Skeletal muscle tissue (tissue), 4 donors: Measurements from ENCODE around the gene DNAJC18. TPM values are rescaled to one million over a fixed set of nuclear protein-coding genes. Genes with fewer than 3 reads are reported as not detected.

Experiments
- H3K27ac ChIP-seq: one replicate; pipeline ENCODE4 v1.7.0; 2013; ENCODE audit warnings: mild to moderate bottlenecking, low read depth, low read length, inconsistent platforms
- H3K27me3 ChIP-seq, 3 donors: one replicate each; pipeline ENCODE4 v1.7.0; 2013; ENCODE audit warnings: low read length in 3 of 3; ENCODE audit not compliant: control insufficient read depth in 3 of 3, insufficient read depth in 3 of 3
- H3K36me3 ChIP-seq, 3 donors: one replicate each; pipeline ENCODE4 v1.7.0; 2013; ENCODE audit warnings: low read length in 3 of 3; ENCODE audit not compliant: control insufficient read depth in 3 of 3, insufficient read depth in 3 of 3
- H3K4me1 ChIP-seq, 3 donors: one replicate each; pipeline ENCODE4 v1.7.0; 2013; ENCODE audit warnings: low read length in 3 of 3, mild to moderate bottlenecking in 3 of 3; ENCODE audit not compliant: control insufficient read depth in 3 of 3, insufficient read depth in 3 of 3
- H3K4me3 ChIP-seq, 3 donors: one replicate each; pipeline ENCODE4 v1.7.0; 2013; ENCODE audit warnings: low read length in 3 of 3
- H3K9ac ChIP-seq, 3 donors: one replicate each; pipeline ENCODE4 v1.7.0; 2013; ENCODE audit warnings: low read length in 3 of 3, mild to moderate bottlenecking in 3 of 3, moderate library complexity in 2 of 3, low read depth in 1 of 3
- H3K9me3 ChIP-seq, 3 donors: one replicate each; pipeline ENCODE4 v1.7.0; 2013; ENCODE audit warnings: low read length in 3 of 3; ENCODE audit not compliant: control insufficient read depth in 3 of 3
- total RNA-seq: library from RNA; depleted of rRNA; stranded (reverse); fragments of >200 nt; gene quantifications from one replicate; pipeline ENCODE4 v1.2.3, GENCODE V29; 2014
- donor health status: Osteomylitis.

The DNAJC18 gene
- total RNA-seq, 1 donor from 2014 or later = 16.2 TPM

- H3K27ac ChIP-seq = no peak overlapping the region
- no peaks in the 10 kb centered on the region for H3K9me3 ChIP-seq
- H3K27me3 ChIP-seq = no peaks in the 10 kb centered on the region
- peaks cover 14 to 34% (median 19%) of the 10 kb centered on the region in 3 donors for H3K4me1 ChIP-seq
- no peak overlapping the region for H3K4me3 ChIP-seq
- peaks cover 0 to 8% (median 8%) of the 10 kb centered on the region in 3 donors for H3K36me3 ChIP-seq
- no peak overlapping the region for H3K9ac ChIP-seq
Measured at GRCh38 chr5:139376364-139376763, 63.0 kb downstream of the DNAJC18 start.

- Histone ChIP-seq H3K9me3 (no peaks in the 10 kb centered on the region), H3K9ac (no peak overlapping the region), H3K4me1 (peaks cover 14 to 34% (median 19%) of the 10 kb centered on the region in 3 donors), H3K27ac (no peak overlapping the region), H3K27me3 (no peaks in the 10 kb centered on the region), H3K4me3 (no peak overlapping the region), H3K36me3 (peaks cover 2 to 13% (median 8%) of the 10 kb centered on the region in 3 donors)
Measured at GRCh38 chr5:139374909-139375308, 64.4 kb downstream of the DNAJC18 start.

DNA sequence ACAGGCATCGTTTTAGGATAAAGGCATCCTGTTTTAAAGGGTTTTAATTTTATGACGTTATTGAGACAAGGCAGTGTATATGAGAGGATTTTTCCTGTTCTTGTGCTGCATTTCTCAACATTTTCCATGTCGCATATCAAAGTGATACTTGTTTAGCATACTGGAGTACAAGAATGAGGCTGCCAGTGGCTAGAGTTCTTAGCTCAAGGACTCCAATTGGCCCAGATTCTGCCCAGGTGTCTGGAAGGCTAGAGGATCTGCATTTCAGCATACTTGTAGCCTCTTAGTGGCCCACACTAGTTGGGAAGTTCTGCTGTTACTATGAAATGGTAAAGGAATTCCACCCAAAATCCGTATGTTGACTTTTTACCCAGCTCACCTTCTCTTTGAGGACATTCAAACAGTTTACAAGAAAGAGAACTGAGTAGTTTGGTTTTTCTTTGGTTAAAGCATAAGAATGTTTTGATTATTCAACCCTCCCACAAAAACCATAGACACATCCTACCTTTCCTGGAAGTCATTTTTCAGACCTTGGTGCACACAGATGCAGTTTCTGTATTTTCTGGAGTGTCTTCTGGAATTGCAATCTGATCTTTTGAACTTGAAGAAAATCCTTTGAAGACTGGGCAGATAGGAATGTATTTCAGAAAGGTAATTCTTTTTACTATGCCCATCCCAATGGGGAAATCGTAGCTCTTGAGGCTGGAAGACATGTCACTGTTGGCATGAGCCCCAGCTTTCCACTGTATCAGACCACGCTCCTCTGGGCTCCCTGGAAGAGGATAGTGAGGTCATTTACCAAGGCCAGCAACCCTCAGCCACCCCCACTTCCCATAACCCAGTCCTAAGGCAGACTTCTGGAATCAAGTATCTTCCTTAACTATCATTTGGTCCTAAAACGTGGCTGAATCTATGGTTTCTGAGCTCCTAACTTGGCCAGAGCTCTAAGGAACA lies 67.6 kb downstream of the DNAJC18 start:
- Histone ChIP-seq H3K36me3 (peaks cover 11 to 20% (median 18%) of the 10 kb centered on the region in 3 donors), H3K9me3 (no peaks in the 10 kb centered on the region), H3K4me1 (peaks cover 20 to 39% (median 22%) of the 10 kb centered on the region in 3 donors), H3K27ac (no peak overlapping the region), H3K9ac (no peak overlapping the region), H3K27me3 (no peaks in the 10 kb centered on the region), H3K4me3 (no peak overlapping the region)

DNA sequence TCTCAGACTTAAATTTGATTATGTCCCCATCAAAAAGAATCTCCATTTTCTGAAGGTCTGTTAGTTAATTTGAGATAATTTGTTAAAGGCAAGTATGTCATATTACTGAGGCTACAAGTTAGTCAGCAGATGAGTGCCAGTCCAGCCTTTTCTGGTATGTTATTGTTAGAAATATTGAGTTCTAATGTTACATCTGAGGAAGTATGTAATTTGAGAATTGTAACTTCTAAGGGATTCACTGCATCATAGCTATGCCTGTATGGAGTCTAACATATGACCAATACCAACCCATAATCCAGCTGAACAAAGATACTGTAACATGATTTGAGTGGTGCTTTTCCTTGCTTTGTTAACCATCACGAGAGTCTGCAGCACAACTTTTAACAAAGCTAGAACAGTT lies 70.1 kb downstream of the DNAJC18 start:
- Histone ChIP-seq H3K27ac (peak overlapping the region; percentile 10), H3K9me3 (no peaks in the 10 kb centered on the region), H3K9ac (no peak overlapping the region), H3K4me1 (peaks cover 16 to 28% (median 20%) of the 10 kb centered on the region in 3 donors), H3K4me3 (no peak overlapping the region), H3K36me3 (peaks cover 9 to 36% (median 26%) of the 10 kb centered on the region in 3 donors), H3K27me3 (no peaks in the 10 kb centered on the region)

DNA sequence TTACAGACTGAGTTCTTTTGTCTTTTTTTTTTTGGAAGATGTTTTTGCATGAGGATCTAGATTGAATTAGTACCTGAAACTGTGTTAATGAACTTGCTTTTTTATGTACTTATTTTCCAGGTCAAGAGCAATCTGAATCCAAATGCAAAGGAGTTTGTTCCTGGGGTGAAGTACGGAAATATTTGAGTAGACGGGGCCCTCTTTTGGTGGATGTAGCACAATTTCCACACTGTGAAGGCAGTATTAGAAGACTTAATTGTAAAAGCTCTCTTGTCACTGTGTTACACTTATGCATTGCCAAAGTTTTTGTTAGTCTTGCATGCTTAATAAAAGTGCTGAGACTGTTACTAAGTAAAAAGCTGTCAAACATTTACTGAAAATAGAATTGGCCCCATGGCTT lies 70.7 kb downstream of the DNAJC18 start:
- Histone ChIP-seq H3K27ac (peak overlapping the region; percentile 10), H3K36me3 (peaks cover 8 to 41% (median 30%) of the 10 kb centered on the region in 3 donors), H3K4me1 (peaks cover 11 to 22% (median 14%) of the 10 kb centered on the region in 3 donors), H3K9me3 (no peaks in the 10 kb centered on the region), H3K27me3 (no peaks in the 10 kb centered on the region), H3K4me3 (no peak overlapping the region), H3K9ac (no peak overlapping the region)

DNA sequence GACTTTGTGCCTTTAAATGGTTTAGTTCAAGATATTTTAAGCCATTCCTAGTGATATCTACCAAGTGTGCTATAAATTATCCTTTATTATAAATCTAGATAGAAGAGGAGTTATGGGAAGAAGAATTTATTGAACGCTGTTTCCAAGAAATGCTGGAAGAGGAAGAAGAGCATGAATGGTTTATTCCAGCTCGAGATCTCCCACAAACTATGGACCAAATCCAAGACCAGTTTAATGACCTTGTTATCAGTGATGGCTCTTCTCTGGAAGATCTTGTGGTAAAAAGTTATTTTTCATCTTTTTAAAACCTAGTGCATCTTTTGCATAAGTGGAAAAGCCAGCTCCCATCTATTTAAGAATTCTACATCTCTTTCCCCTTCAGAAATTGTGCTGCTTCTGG lies 74.9 kb downstream of the DNAJC18 start:
- Histone ChIP-seq H3K4me3 (no peak overlapping the region), H3K36me3 (peaks cover 3 to 28% (median 25%) of the 10 kb centered on the region in 3 donors), H3K27me3 (no peaks in the 10 kb centered on the region), H3K9me3 (no peaks in the 10 kb centered on the region), H3K27ac (no peak overlapping the region), H3K4me1 (peaks cover 6 to 10% (median 8%) of the 10 kb centered on the region in 3 donors), H3K9ac (no peak overlapping the region)

- Histone ChIP-seq H3K27me3 (no peaks in the 10 kb centered on the region), H3K9me3 (no peaks in the 10 kb centered on the region), H3K27ac (no peak overlapping the region), H3K4me1 (peaks cover 3 to 5% (median 3%) of the 10 kb centered on the region in 3 donors), H3K36me3 (peaks cover 3 to 24% (median 21%) of the 10 kb centered on the region in 3 donors), H3K9ac (no peak overlapping the region), H3K4me3 (no peak overlapping the region)
Measured at GRCh38 chr5:139363937-139364336, 75.4 kb downstream of the DNAJC18 start.

- Histone ChIP-seq H3K27ac (no peak overlapping the region), H3K9me3 (no peaks in the 10 kb centered on the region), H3K4me1 (no peaks in the 10 kb centered on the region), H3K27me3 (no peaks in the 10 kb centered on the region), H3K9ac (no peak overlapping the region), H3K36me3 (peaks cover 0 to 24% (median 14%) of the 10 kb centered on the region in 3 donors), H3K4me3 (no peak overlapping the region)
Measured at GRCh38 chr5:139361835-139362429, 77.4 kb downstream of the DNAJC18 start.

- Histone ChIP-seq H3K36me3 (peaks cover 0 to 16% (median 5%) of the 10 kb centered on the region in 3 donors), H3K27me3 (no peaks in the 10 kb centered on the region), H3K9ac (no peak overlapping the region), H3K9me3 (no peaks in the 10 kb centered on the region), H3K4me1 (no peaks in the 10 kb centered on the region), H3K4me3 (no peak overlapping the region), H3K27ac (no peak overlapping the region)
Measured at GRCh38 chr5:139360384-139360783, 78.9 kb downstream of the DNAJC18 start.
